ENCODE measurements around the gene SOWAHC.

Gene SOWAHC

DNA sequence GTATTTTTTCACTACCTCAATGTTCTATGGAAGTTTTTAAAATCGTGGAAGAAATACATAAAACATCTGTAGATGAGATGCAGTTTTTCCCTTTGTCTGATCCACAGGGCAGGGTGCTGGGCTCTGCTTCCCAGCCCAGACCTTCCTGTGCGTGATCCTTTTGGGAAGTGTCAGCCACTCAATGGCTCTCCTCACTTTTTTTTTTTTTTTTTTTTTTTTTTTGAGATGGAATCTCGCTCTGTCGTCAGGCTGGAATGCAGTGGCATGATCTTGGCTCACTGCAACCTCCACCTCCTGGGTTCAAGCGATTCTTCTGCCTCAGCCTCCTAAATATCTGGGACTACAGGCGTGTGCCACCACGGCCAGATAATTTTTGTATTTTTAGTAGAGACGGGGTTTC, 32.8 kb downstream of the SOWAHC start:
- DNase-seq: no peak

- DNase-seq: no peak
These were observed 33.5 kb downstream of the SOWAHC start for GRCh38 chr2:109647636-109648035.

DNA sequence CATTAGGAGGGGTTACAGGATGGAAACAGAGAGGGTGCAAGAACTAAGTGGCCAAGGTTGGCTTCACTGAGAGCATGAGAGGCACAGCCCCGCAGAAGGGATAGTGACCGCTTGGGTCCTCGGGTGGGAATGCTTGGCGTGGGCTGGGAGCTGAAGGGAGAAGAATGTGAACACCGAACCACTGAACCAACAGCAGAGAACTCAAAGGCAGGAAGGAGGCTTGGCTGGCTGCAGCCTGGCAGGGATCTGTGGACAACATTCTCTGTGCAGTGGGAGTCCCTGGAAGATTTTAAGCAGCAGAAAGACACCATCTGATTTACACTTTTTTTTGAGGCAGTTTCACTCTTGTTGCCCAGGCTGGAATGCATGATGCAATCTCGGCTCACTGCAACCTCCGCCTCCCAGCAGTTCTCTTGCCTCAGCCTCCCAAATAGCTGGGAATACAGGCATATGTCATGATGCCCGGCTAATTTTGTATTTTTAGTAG, 33.9 kb downstream of the SOWAHC start:
- no peak for DNase-seq

DNA sequence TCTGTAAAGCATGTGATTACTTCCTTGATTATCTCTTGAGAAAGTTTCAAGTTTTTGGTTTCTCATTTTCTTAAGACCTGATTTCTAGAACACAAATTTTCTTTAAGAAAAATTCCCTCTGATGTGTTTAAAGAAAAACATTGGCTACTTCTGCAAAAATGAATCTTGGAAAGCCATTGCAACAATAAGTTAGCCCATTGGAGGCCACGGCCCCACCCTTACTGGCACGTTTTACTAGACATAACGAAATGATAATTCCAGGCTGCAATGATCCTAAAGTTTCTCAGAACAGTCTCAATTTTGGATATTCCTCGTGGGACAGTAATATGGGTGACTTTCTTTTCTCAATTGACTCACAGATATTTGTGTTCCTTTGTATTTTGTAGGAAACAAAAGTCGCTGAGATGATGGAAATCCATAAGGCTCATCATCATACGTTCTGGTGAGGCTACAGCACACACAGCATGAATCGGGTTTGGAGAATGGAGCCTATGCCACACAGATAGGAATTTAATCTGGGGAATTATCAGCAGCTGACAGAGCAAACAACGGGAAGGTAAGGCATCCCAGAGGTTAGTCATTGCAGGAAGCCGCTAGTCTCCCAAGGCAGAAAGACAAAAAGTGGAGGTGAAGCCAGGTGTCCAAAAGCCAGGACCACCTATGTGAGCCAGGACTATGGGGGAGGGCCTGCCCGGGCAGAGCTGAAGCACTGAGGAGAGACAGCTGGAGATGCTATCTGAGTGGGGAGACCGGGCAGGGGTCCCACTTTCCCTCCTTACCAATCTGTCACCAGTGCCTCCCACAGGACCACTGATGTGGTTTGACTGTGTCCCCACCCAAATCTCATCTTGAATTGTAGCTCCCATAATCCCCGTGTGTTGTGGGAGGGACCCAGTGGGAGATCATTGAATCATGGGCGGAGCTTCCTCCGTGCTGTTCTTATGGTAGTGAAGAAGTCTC, 35.9 kb downstream of the SOWAHC start:
- no peak for DNase-seq

DNA sequence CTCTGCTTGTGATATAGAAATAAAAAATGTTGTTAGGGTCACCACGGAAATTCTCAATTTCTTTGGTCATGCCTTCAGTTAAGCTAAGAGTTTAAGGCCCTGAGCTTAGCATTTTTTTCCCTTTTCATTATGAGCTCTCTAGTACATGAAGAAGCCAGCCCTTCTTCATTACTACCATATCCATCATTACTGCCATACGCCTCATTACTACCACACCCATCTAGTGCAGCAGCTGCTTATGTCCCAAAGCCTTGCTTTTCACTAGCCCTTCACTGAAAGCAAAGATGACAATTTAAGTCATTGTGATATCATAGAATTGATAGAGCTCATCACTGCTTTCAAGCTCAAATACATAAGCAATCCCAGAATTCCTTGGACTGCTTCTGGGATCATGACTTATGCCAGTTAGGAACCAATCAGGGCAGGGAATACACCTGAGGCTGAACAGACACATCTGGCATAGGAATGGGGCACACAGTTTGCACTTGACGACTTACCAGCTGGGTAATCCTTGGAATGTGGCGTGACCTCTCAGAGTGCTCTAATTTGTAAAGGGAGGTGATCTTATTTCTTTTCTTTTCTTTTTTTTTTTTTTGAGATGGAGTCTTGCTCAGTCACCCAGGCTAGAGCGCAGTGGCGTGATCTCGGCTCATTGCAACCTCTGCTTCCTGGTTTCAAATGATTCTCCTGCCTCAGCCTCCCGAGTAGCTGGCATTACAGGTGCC, 40.3 kb downstream of the SOWAHC start:
- DNase-seq: no peak

DNA sequence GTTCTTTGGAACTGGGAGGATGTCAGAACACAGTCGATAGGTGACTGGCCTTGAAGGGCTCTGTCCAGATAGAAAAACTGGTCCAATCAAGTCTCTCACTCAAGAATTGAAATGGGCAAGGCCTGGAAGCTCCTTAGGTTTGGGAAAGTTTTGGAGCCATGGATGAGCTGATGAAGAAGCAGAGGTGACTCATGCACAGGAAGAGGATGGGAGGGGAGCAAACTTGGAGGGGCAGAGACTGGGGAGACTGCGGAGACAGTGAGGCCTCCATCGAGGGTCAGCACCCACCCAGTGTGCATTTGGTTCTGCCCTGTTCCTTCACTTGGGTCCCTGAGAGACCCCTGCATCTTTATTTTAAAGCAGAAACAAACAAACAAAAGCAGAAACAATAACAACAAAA, 41.1 kb downstream of the SOWAHC start:
- DNase-seq: no peak

DNA sequence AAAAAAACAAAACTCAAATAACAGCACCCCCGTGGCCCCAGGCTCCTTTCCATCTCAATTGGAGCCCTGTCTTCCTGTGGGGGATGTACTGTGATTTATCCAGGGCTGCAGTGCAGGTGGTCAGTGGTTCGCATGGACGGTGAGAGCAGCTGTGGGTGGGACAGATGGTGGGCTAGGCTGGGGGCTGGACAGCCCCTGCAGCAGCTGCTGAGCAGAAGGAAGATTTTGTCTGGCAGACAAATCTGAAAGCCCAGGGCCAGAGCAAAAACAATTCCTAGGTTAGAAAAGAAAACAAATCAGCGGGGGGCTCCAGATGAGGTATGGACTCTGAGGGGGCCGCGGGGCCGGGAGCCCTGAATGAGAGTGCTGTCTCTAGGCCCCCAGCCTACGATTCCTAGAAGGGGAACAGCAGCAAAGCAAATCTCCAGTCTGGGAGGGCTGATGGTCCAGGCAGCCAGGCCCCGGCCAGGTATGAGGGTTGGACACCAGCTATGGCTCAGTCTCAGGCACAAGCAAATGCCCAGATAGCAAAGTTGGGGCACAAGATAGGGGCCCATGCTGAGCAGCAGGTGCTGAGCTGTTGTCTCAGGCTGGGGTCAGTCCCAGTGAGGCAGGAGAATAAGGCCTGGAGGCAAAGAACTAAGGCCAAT, 45.4 kb downstream of the SOWAHC start:
- no peak for DNase-seq

DNA sequence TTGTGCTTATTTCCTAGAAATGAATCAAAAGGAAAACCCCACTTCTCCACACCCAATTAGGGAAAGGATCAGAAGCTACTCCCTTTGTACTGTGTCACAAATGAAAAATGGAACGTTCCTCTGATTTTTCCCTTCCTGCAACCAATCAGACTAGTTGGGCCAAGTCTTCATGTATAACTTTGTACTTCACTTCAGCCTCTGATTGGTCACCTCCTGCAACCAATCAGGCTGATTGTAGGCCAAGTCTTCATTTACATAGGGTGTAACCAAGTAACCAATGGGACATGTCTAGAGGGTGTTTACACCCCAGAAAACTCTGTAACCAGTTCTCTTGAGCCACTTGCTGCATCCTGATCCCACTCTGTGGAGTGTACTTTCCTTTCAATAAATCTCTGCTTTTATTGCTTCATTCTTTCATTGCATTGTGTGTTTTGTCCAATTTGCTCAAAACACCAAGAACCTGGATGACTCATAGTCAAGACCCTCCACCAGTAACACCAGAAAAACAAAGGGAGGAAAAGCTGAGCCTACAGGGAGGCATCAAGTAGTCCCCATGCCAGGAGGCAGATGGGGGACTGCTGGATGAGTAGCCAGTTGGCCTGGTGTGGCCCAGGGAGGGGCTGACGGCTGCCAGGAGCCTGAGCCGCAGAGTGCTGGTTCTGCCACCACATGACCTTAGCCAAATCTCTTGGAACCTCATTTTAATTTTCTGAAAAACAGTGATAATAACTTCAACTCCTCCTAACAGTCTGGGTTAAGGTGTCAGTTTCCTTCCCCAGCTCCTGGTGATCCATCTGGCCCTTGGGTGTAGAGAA, 46.1 kb downstream of the SOWAHC start:
- no peak for DNase-seq

DNA sequence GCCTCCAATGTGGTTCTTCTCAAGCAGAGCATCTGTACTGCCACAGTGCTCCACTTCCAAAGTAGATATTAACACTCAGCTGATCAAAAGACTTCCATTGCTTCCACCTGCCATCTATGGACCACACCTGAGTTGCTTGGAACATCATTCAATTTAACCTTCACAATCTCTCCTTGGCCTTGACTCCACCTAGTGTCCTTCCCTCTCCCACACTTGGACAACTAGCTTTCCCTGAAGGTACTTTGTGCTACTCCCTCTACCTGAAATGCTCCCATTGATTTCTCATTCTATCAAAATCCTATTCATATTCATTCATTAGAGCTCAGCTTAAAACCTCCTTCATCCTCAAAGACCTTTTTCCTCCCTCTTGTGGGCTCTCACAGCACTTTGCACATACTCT, 48.7 kb downstream of the SOWAHC start:
- DNase-seq: peak; percentile 20

GRCh38 chr2:109663721-109664120, 49.6 kb downstream of the SOWAHC start:
- peak; percentile 2 for DNase-seq

- no peak for DNase-seq
These were observed 52.3 kb downstream of the SOWAHC start for GRCh38 chr2:109666466-109666865.

All from NCI-H345 (cell line).